C4-2B (cell line): ENCODE results near the gene HLA-E.
"Not testable (repeated sequence)": the region's sequence is repeated elsewhere in the genome, so short reads cannot be mapped to it uniquely, and the experiment has no call there.

ENCODE experiments used
- CTCF ChIP-seq: fragments of 450-650 bp; conservative IDR thresholded peaks from 2 replicates; pipeline ENCODE4 v1.5.1; 2017; ENCODE audit warnings: mild to moderate bottlenecking
- ZFX ChIP-seq: fragments of 450-650 bp; IDR thresholded peaks from 2 replicates; pipeline ENCODE4 v1.6.1; 2017

- not testable (repeated sequence) for TF ChIP-seq CTCF, ZFX
These were observed 14.2 kb upstream of the HLA-E start for GRCh38 chr6:30475116-30475515.
